Tibial nerve (tissue), 4 donors: ENCODE data around the gene UNC80. TPM values are rescaled to one million over a fixed set of nuclear protein-coding genes. Genes with fewer than 3 reads are reported as not detected.

Experiments used
- DNase-seq, 2 donors: peaks; one replicate each; pipeline ENCODE4 v3.0.0-alpha.2; 2019; ENCODE audit warnings: low spot score in 2 of 2
- H3K27ac ChIP-seq, 4 donors: fragments of 200-600 bp; sonication (generic) in 3 of 4; one replicate each; pipeline ENCODE4 v1.5.1; 2017 to 2019; ENCODE audit warnings: mild to moderate bottlenecking in 1 of 4
- H3K27me3 ChIP-seq, 2 donors: fragments of 200-600 bp; sonication (generic) in 1 of 2; one replicate each; pipeline versions ENCODE4 v1.5.1 to v1.6.0; 2017 to 2019
- H3K36me3 ChIP-seq, 3 donors: fragments of 200-600 bp; sonication (generic); one replicate each; pipeline ENCODE4 v1.5.1; 2018 to 2019
- H3K4me1 ChIP-seq, 4 donors: fragments of 200-600 bp; sonication (generic) in 3 of 4; one replicate each; pipeline ENCODE4 v1.5.1; 2017 to 2019
- H3K4me3 ChIP-seq, 4 donors: fragments of 200-600 bp; sonication (generic) in 3 of 4; one replicate each; pipeline ENCODE4 v1.5.1; 2017 to 2019; ENCODE audit warnings: mild to moderate bottlenecking in 1 of 4, moderate library complexity in 1 of 4
- H3K9me3 ChIP-seq, 4 donors: fragments of 200-600 bp; sonication (generic) in 3 of 4; one replicate each; pipeline ENCODE4 v1.5.1; 2017 to 2019
- CTCF ChIP-seq, 5 experiments: fragments of 200-600 bp in 3 of 5; fragments of 450-650 bp in 2 of 5; sonication (generic) in 3 of 5; IDR thresholded peaks; one replicate each; pipeline ENCODE4 v1.5.1; 2016 to 2019; ENCODE audit warnings: antibody characterized with exemption in 5 of 5, mild to moderate bottlenecking in 3 of 5, moderate library complexity in 2 of 5
- EP300 ChIP-seq, 2 donors: sonication (generic); formaldehyde crosslinking; IDR thresholded peaks; one replicate each; pipeline ENCODE4 v1.6.1; 2017; ENCODE audit warnings: antibody characterized with exemption in 2 of 2, mild to moderate bottlenecking in 1 of 2
- POLR2A ChIP-seq, 2 donors: fragments of 450-650 bp; IDR thresholded peaks; one replicate each; pipeline ENCODE4 v1.6.1; 2017; ENCODE audit warnings: antibody characterized with exemption in 2 of 2, mild to moderate bottlenecking in 2 of 2, moderate library complexity in 2 of 2
- WGBS, 2 donors: methylation state at CpG; one replicate each; pipeline ENCODE4 v1.1.5; 2018; 5-methylcytosine and 5-hydroxymethylcytosine counted together
- total RNA-seq, 4 donors: library from RNA; depleted of rRNA; stranded (reverse); fragments of >200 nt; gene quantifications; one replicate each; pipeline ENCODE4 v1.1.0, GENCODE V29; 2016

Gene UNC80
- total RNA-seq, 4 donors from 2014 or later = 0.22 to 0.30 TPM; not detected in 2

DNA sequence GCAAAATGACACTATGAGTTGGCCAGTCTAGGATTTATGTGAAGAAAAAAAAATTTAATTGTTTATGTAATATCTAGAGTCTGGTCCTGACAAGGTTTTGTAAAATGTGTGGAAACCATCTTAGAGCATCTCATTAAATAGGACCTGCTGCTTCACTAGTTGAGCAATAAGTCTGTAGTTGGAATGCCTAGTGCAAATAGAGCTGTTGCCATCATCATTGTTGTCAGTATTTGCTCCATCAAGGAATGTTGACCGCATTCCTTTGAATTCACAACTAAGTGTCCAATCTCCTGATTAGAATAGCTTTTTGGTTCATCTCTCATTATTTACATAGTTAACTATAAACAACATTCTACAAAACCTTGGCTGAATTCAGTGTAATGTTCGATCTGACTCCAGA is 198.6 kb downstream of the UNC80 start:
- H3K27me3 ChIP-seq = peaks cover 0 to 5% of the 10 kb centered on the region in 2 donors
- H3K27ac ChIP-seq = no peak overlapping the region
- no peak overlapping the region for H3K4me3 ChIP-seq
- TF ChIP-seq POLR2A (IDR thresholded peaks at IDR 0.05) (no peak), CTCF (IDR thresholded peaks at IDR 0.05) (no peak), EP300 (IDR thresholded peaks at IDR 0.05) (no peak)
- DNase-seq = no peak
- 88 to 94% methylated on average over 2 of the region's 2 CpGs for WGBS, 2 donors
- H3K9me3 ChIP-seq = no peaks in the 10 kb centered on the region
- H3K4me1 ChIP-seq = no peaks in the 10 kb centered on the region
- no peaks in the 10 kb centered on the region for H3K36me3 ChIP-seq

DNA sequence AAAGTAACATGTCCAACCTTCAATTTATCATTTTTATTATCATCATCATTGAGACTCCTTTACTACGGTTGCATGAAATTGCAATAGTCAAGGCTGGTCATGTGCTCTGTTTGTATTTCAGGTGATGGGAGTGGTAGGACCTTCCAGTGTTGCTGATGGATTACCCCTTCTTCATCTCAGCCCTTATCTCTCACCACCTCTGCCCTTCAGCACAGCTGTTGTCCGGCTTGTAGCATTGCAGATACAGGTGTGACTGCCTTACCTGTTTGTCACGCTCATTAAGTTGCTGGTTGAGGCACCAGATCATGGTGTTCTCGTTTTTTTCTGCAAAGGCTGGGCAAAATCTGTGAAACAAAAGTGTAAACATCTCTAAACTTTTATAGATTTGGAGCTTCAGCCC is 199.1 kb downstream of the UNC80 start:
- no peak overlapping the region for H3K4me3 ChIP-seq
- H3K9me3 ChIP-seq = no peaks in the 10 kb centered on the region
- 76 to 85% methylated on average over 4 of the region's 4 CpGs for WGBS, 2 donors
- H3K27ac ChIP-seq = no peak overlapping the region
- no peaks in the 10 kb centered on the region for H3K36me3 ChIP-seq
- DNase-seq = no peak
- no peak for TF ChIP-seq EP300 (IDR thresholded peaks at IDR 0.05)
- TF ChIP-seq CTCF (IDR thresholded peaks at IDR 0.05) = no peak
- no peak for TF ChIP-seq POLR2A (IDR thresholded peaks at IDR 0.05)
- H3K4me1 ChIP-seq = no peaks in the 10 kb centered on the region
- H3K27me3 ChIP-seq = peaks cover 0 to 5% of the 10 kb centered on the region in 2 donors

GRCh38 chr2:209973328-209973727 is 201.7 kb downstream of the UNC80 start:
- TF ChIP-seq EP300 (IDR thresholded peaks at IDR 0.05) = no peak
- no peak for TF ChIP-seq CTCF (IDR thresholded peaks at IDR 0.05)
- no peak for TF ChIP-seq POLR2A (IDR thresholded peaks at IDR 0.05)
- Histone ChIP-seq H3K27ac (no peak overlapping the region), H3K36me3 (no peaks in the 10 kb centered on the region), H3K9me3 (no peaks in the 10 kb centered on the region), H3K4me3 (no peak overlapping the region), H3K27me3 (peaks cover 0 to 5% of the 10 kb centered on the region in 2 donors), H3K4me1 (no peaks in the 10 kb centered on the region)
- DNase-seq = no peak
- WGBS, 2 donors = 32 to 43% methylated on average over 1 of the region's 1 CpG

GRCh38 chr2:209974576-209974975 is 202.9 kb downstream of the UNC80 start:
- Histone ChIP-seq H3K4me3 (no peak overlapping the region), H3K27ac (no peak overlapping the region), H3K4me1 (no peaks in the 10 kb centered on the region), H3K27me3 (peaks cover 0 to under 1% of the 10 kb centered on the region in 2 donors), H3K9me3 (no peaks in the 10 kb centered on the region), H3K36me3 (no peaks in the 10 kb centered on the region)
- TF ChIP-seq EP300 (IDR thresholded peaks at IDR 0.05) (no peak), POLR2A (IDR thresholded peaks at IDR 0.05) (no peak), CTCF (IDR thresholded peaks at IDR 0.05) (no peak)
- 43 to 47% methylated on average over 1 of the region's 1 CpG for WGBS, 2 donors
- no peak for DNase-seq

GRCh38 chr2:209976698-209977385 is 205.2 kb downstream of the UNC80 start:
- H3K36me3 ChIP-seq = no peaks in the 10 kb centered on the region
- WGBS, 2 donors = 83 to 87% methylated on average over 9 of the region's 9 CpGs

More at GRCh38 chr2:209976698-209977385, 205.2 kb downstream of the UNC80 start:
- Histone ChIP-seq H3K9me3 (no peaks in the 10 kb centered on the region), H3K27ac (no peak overlapping the region), H3K27me3 (no peaks in the 10 kb centered on the region), H3K4me3 (no peak overlapping the region), H3K4me1 (no peaks in the 10 kb centered on the region)
- TF ChIP-seq CTCF (IDR thresholded peaks at IDR 0.05) (no peak), EP300 (IDR thresholded peaks at IDR 0.05) (no peak), POLR2A (IDR thresholded peaks at IDR 0.05) (no peak)
- no peak for DNase-seq
